Transverse colon (tissue), 4 donors: ENCODE data around the gene PHYHIPL. TPM values are rescaled to one million over a fixed set of nuclear protein-coding genes. Genes with fewer than 3 reads are reported as not detected.

Experiments
- DNase-seq: peaks from one replicate; pipeline ENCODE4 v3.0.0-alpha.2; 2019
- H3K27ac ChIP-seq, 4 donors: fragments of 200-600 bp; sonication (generic); 2 replicates each; pipeline ENCODE4 v1.5.1; 2016 to 2018; ENCODE audit warnings: inconsistent platforms in 4 of 4
- H3K27me3 ChIP-seq: fragments of 200-600 bp; sonication (generic); 2 replicates; pipeline ENCODE4 v1.5.1; 2017; ENCODE audit warnings: inconsistent platforms
- H3K36me3 ChIP-seq, 4 donors: fragments of 200-600 bp; sonication (generic); 2 replicates each; pipeline ENCODE4 v1.5.1; 2017 to 2019; ENCODE audit warnings: inconsistent platforms in 4 of 4
- H3K4me1 ChIP-seq, 4 donors: fragments of 200-600 bp; sonication (generic); 2 replicates each; pipeline ENCODE4 v1.5.1; 2017 to 2020; ENCODE audit warnings: inconsistent platforms in 4 of 4
- H3K4me3 ChIP-seq, 4 donors: fragments of 200-600 bp; sonication (generic); 1 replicate in 1 of 4; 2 replicates in 3 of 4; pipeline versions ENCODE4 v1.5.1 to v1.6.1; 2017 to 2019; ENCODE audit warnings: inconsistent platforms in 4 of 4
- H3K9me3 ChIP-seq, 2 donors: fragments of 200-600 bp; sonication (generic); 2 replicates each; pipeline ENCODE4 v1.5.1; 2017 to 2019; ENCODE audit warnings: inconsistent platforms in 2 of 2
- CTCF ChIP-seq, 5 experiments: fragments of 200-600 bp in 3 of 5; fragments of 450-650 bp in 2 of 5; sonication (generic) in 3 of 5; IDR thresholded peaks; 1 replicate in 2 of 5; 2 replicates in 3 of 5; pipeline ENCODE4 v1.5.1; 2016 to 2017; ENCODE audit warnings: antibody characterized with exemption in 5 of 5, inconsistent platforms in 3 of 5, mild to moderate bottlenecking in 2 of 5, moderate library complexity in 1 of 5
- EP300 ChIP-seq: sonication (generic); formaldehyde crosslinking; IDR thresholded peaks from one replicate; pipeline ENCODE4 v1.6.1; 2017; ENCODE audit warnings: antibody characterized with exemption, low read depth
- POLR2A ChIP-seq: fragments of 450-650 bp; IDR thresholded peaks from one replicate; pipeline ENCODE4 v1.6.1; 2016; ENCODE audit warnings: antibody characterized with exemption, mild to moderate bottlenecking, moderate library complexity
- POLR2AphosphoS5 ChIP-seq, 3 donors: sonication (generic); formaldehyde crosslinking; IDR thresholded peaks; one replicate each; pipeline ENCODE4 v1.6.1; 2016; ENCODE audit warnings: antibody characterized with exemption in 3 of 3
- WGBS, 2 donors: methylation state at CpG; one replicate each; pipeline ENCODE4 v1.1.5; 2018; ENCODE audit warnings: low coverage in 1 of 2; 5-methylcytosine and 5-hydroxymethylcytosine counted together
- in situ Hi-C, 4 donors: fragments of 200-750 bp; cut with MboI; loops; one replicate each; pipeline versions ENCODE4 v1.15.0 to v1.15.1; 2017; ENCODE audit warnings: low sequenced_read_pairs in 3 of 4, low pct_ligation_motif_present in 1 of 4, low pct_unique_long_range_greater_than_20kb in 1 of 4
- intact Hi-C: fragments of 100-400 bp; cut with DNase I; formaldehyde crosslinking; loops from one replicate; pipeline ENCODE4 v1.15.1; 2023; ENCODE audit warnings: low total_unique reads
- total RNA-seq, 4 donors: library from RNA; depleted of rRNA; stranded (reverse); fragments of >200 nt; gene quantifications; one replicate each; pipeline ENCODE4 v1.1.0, GENCODE V29; 2016

PHYHIPL gene
- total RNA-seq, 4 donors from 2014 or later, result 0.27 to 0.48 TPM; not detected in 2

DNA sequence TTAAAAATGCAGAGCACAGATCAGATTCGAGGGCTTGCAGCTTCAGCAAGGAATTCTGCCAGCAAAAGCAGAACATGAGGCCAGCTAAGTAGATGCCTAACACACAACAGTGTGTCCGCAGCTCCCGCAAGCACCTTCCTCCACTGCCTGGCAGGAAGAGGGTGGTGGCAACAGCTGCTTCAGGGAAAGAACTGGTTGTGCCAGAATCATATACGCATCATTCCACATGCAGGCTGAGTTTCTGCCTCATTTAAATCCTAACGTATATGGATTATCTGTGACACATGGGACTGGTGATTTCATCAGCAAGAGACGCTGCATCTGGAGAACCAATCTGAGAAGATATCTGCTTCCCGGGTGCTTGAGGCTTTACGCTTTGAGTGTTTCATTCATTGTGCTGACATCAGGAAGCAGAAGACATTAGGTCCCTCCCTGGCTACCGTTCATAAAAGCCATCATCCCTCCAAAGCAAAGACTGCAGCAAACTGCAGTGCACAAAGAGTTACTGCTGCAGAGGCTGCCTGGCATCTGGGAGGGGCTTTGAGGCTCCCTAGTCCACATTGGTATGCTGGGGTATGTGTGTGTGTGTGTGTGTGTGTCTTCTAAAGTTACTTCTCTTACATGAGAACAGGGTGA, 107.1 kb downstream of the PHYHIPL start:
- Histone ChIP-seq H3K27me3 (no peaks in the 10 kb centered on the region), H3K36me3 (no peaks in the 10 kb centered on the region), H3K27ac (no peak overlapping the region), H3K9me3 (no peaks in the 10 kb centered on the region), H3K4me3 (no peak overlapping the region), H3K4me1 (no peaks in the 10 kb centered on the region)
- TF ChIP-seq EP300, result no peak
- no peak for TF ChIP-seq CTCF (IDR thresholded peaks at IDR 0.05)
- TF ChIP-seq POLR2AphosphoS5 (IDR thresholded peaks at IDR 0.05), result no peak
- intact Hi-C loops (no loop called here), in situ Hi-C loops (no loop called here)
- DNase-seq, result no peak
- 76 to 80% methylated on average over 5 to 9 of the region's 9 CpGs for WGBS, 2 donors

DNA sequence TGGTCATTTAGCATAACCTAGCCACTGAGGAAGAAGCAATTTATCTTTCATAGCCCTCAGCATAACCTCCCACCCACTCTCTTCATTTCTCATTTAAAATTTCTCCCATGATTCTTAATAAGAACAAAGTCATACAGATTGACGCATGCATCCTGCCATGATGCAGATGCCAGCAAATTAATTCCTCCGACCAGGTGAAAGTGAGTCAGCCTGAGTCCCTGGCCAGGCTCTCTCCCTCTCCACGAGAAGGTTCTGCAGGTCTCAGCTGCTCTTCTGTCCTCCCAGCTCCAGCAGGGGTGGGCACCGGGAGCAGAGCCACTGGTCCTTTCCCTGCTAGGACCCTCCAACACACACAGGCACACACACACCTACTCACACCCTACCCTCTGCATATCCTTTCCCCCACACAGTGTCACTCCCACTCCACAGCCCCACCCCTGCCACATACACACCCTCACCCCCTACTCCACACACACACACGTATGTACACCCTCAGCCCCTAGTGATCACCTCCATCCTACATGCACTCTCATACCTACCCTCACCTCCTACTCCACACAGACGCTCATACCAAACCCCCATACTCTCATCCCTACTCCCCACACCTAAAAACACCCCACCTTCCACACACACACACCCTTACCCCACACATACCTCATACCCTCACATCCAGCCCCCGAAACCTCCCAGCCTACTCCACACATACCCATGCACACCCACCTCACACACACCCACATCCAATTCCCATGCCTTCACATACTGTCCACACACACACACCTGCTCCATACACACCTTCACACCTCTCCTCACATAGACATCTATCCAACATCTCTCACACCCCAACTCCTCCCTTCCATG, 107.9 kb downstream of the PHYHIPL start:
- H3K27ac ChIP-seq, result no peak overlapping the region
- TF ChIP-seq POLR2AphosphoS5 (IDR thresholded peaks at IDR 0.05) (no peak), CTCF (IDR thresholded peaks at IDR 0.05) (no peak), EP300 (no peak), POLR2A (no peak)
- H3K4me3 ChIP-seq, result no peak overlapping the region

GRCh38 chr10:59285073-59285472, 108.6 kb downstream of the PHYHIPL start:
- intact Hi-C loops, result no loop called here
- H3K27me3 ChIP-seq, result no peaks in the 10 kb centered on the region

More for the DNA sequence above, 107.9 kb downstream of the PHYHIPL start:
- intact Hi-C loops, result no loop called here
- H3K9me3 ChIP-seq, result no peaks in the 10 kb centered on the region
- no peaks in the 10 kb centered on the region for H3K27me3 ChIP-seq
- H3K4me1 ChIP-seq, result no peaks in the 10 kb centered on the region
- no peak for DNase-seq
- no peaks in the 10 kb centered on the region for H3K36me3 ChIP-seq
- in situ Hi-C loops, result no loop called here
- WGBS, 2 donors, result 75 to 84% methylated on average over 5 to 7 of the region's 7 CpGs

More at GRCh38 chr10:59285073-59285472, 108.6 kb downstream of the PHYHIPL start:
- WGBS, 2 donors, result 94% methylated on average over 4 of the region's 4 CpGs; no CpG with 5 or more reads in 1 of the 2 donors
- Histone ChIP-seq H3K36me3 (no peaks in the 10 kb centered on the region), H3K9me3 (no peaks in the 10 kb centered on the region), H3K4me3 (no peak overlapping the region), H3K27ac (no peak overlapping the region), H3K4me1 (no peaks in the 10 kb centered on the region)
- no peak for DNase-seq
- in situ Hi-C loops, result no loop called here
- TF ChIP-seq EP300 (no peak), CTCF (IDR thresholded peaks at IDR 0.05) (no peak), POLR2AphosphoS5 (IDR thresholded peaks at IDR 0.05) (no peak)
